GM12892 (cell line): ENCODE results near the gene ATXN1.

Experiments used
- POLR2A ChIP-seq: IDR thresholded peaks from 2 replicates; pipeline ENCODE4 v1.6.1; 2011; ENCODE audit warnings: low read depth, low read length, control low read depth
- TAF1 ChIP-seq: IDR thresholded peaks from 2 replicates; pipeline ENCODE4 v1.6.1; 2011; ENCODE audit warnings: low read depth, mild to moderate bottlenecking, control low read depth, low read length, borderline replicate concordance

DNA sequence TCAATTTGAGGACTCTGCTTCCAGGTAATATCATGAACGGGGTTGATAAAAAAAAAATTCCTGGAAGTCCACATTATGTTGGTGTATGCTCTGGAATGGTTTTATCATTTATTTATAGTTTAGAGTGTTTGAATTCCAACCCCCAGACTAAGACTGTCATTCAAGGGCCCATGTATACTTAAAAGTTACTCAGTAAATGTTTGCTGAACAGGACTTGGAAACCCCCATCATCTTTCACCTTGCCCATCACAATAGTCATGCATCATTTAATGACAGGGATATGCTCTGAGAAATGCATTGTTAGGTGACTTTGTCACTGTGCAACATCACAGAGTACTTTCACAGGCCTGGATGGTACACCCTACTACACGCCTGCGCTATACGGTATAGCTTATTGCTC is 104.8 kb downstream of the ATXN1 start:
- TF ChIP-seq POLR2A (no peak), TAF1 (no peak)
